ENCODE data around the gene EPHB1. TPM values are rescaled to one million over a fixed set of nuclear protein-coding genes. Genes with fewer than 3 reads are reported as not detected.

The EPHB1 gene
- total and polyA plus RNA-seq, 2 of the 13 experiments (the other 11 are each of a cell fraction or from before 2014, with no cell fraction given), result 0.07 to 0.21 TPM

GRCh38 chr3:135093121-135093520 lies 298.1 kb downstream of the EPHB1 start (continued):
- TF ChIP-seq IRX3 (CRISPR knock-in tag; IDR thresholded peaks at IDR 0.05; ENCODE audit: borderline replicate concordance, low read depth) (no peak), DMTF1 (CRISPR knock-in tag; IDR thresholded peaks at IDR 0.05) (no peak), ZBTB4 (CRISPR knock-in tag; IDR thresholded peaks at IDR 0.05; ENCODE audit: borderline replicate concordance) (no peak), SP2 (CRISPR knock-in tag; IDR thresholded peaks at IDR 0.05) (no peak), ZNF331 (CRISPR knock-in tag; IDR thresholded peaks at IDR 0.05) (no peak), ZNF484 (CRISPR knock-in tag; IDR thresholded peaks at IDR 0.05; ENCODE audit: borderline replicate concordance, low read depth) (no peak)

- H3K36me3 ChIP-seq (replicated peaks in 1 of 2; ENCODE audit: control insufficient read depth in 1 of 2, insufficient read depth in 2 of 2, low read length in 2 of 2), result no peaks in the 10 kb centered on the region
- no TSS peak for BruUV-seq (replicated peaks)
- TF ChIP-seq ZNF562 (CRISPR knock-in tag; IDR thresholded peaks at IDR 0.05; ENCODE audit: borderline replicate concordance) (no peak), REXO4 (CRISPR knock-in tag; IDR thresholded peaks at IDR 0.05; ENCODE audit: borderline replicate concordance) (no peak), ZBTB43 (CRISPR knock-in tag; conservative IDR thresholded peaks at IDR 0.05) (no peak), ZNF574 (CRISPR knock-in tag; IDR thresholded peaks at IDR 0.05) (no peak), ZNF644 (CRISPR knock-in tag; IDR thresholded peaks at IDR 0.05; ENCODE audit: low read depth) (no peak)
Measured at GRCh38 chr3:135097276-135097946, 302.4 kb downstream of the EPHB1 start.

More at GRCh38 chr3:135097276-135097946, 302.4 kb downstream of the EPHB1 start:
- Histone ChIP-seq H4K20me1 (ENCODE audit: insufficient read depth, low read length) (no peaks in the 10 kb centered on the region), H3K79me2 (ENCODE audit: insufficient read depth, low read length) (no peaks in the 10 kb centered on the region), H3K27me3 (ENCODE audit: control insufficient read depth in 1 of 2, insufficient read depth in 2 of 2, low read length in 2 of 2) (no peaks in the 10 kb centered on the region; a peak in 1 of 5 replicates), H3K9ac (ENCODE audit: insufficient read depth, low read depth, low read length) (no peak overlapping the region), H3K4me1 (ENCODE audit: insufficient read depth, low read length) (no peaks in the 10 kb centered on the region), H3K27ac (ENCODE audit: extremely low read length, insufficient read depth, low read length) (no peak overlapping the region), H2AFZ (ENCODE audit: low read length) (no peak overlapping the region), H3K9me3 (ENCODE audit: low read length) (no peaks in the 10 kb centered on the region), H3K4me3 (replicated peaks in 1 of 3; ENCODE audit: insufficient read depth in 1 of 3, low read depth in 2 of 3, low read length in 3 of 3) (no peak overlapping the region), H3K4me2 (ENCODE audit: low read depth, low read length) (no peak overlapping the region)
- POLR2A ChIA-PET, result no interaction called here
- intact Hi-C loops (cut with micrococcal nuclease; ENCODE audit: unreplicated experiment) (no loop called here), in situ Hi-C loops (cut with HindIII; ENCODE audit: extremely low pct_ligation_motif_present, low pct_unique_long_range_greater_than_20kb) (no loop called here)
- CTCF ChIA-PET (ENCODE audit: low intra/inter-chr PET ratio, low total read pairs), result no interaction called here
- no peak for DNase-seq (ENCODE audit: low spot score)
- no peak for FAIRE-seq
- no peak for ATAC-seq
- WGBS (ENCODE audit: low lambda C conversion rate), result 18% methylated on average over 5 of the region's 5 CpGs
